Mesothelial cell of epicardium (in vitro differentiated cells): ENCODE results near the gene PAX4. TPM values are rescaled to one million over a fixed set of nuclear protein-coding genes. Genes with fewer than 3 reads are reported as not detected.

Experiments
- DNase-seq, 2 experiments: peaks; one replicate each; pipeline ENCODE4 v3.0.0; 2021; ENCODE audit warnings: low spot score in 2 of 2; ENCODE audit not compliant: unreplicated experiment in 2 of 2
- H3K27ac Mint-ChIP-seq: 2 replicates; pipeline ENCODE4 v1.8.0; 2021; ENCODE audit warnings: mixed read lengths
- H3K27me3 Mint-ChIP-seq: 2 replicates; pipeline ENCODE4 v1.8.0; 2021; ENCODE audit warnings: low read depth, mixed read lengths
- H3K36me3 Mint-ChIP-seq: 2 replicates; pipeline ENCODE4 v1.8.0; 2021; ENCODE audit warnings: mixed read lengths
- H3K4me1 Mint-ChIP-seq: 2 replicates; pipeline ENCODE4 v1.8.0; 2021; ENCODE audit warnings: mixed read lengths
- H3K4me3 Mint-ChIP-seq: 2 replicates; pipeline ENCODE4 v1.8.0; 2021; ENCODE audit warnings: mild to moderate bottlenecking, moderate library complexity, mixed read lengths
- H3K9me3 Mint-ChIP-seq: 2 replicates; pipeline ENCODE4 v1.8.0; 2021; ENCODE audit warnings: mixed read lengths
- total RNA-seq: library from RNA; stranded (reverse); gene quantifications from 3 replicates; pipeline ENCODE4 v1.2.1, GENCODE V29; 2021
- TF ChIP-seq, protein P1 (sequence below): fragments of 200-600 bp; sonication (generic); IDR thresholded peaks from one replicate; pipeline ENCODE4 v1.5.0; 2021; ENCODE audit warnings: antibody characterized with exemption; ENCODE audit not compliant: unreplicated experiment

PAX4 gene
- total RNA-seq, 1 donor from 2014 or later = not detected

DNA sequence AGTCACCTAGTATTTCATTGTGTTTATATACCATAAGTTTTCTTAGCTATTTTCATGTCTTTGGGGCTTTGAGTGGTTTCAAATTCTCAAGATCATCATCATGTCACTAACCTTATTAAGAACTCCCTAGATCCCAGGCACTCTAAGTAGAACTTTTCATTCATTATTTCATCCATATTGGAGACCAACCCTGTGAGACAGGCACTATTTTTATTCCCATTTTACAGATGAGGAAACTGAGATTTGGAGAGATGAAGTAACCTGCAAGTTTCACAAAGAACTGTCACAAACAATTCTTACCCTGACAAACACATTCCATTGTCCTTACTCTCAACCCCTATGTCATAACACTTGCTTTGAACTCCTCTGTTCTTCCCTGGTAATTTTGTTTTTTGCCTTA is 20.3 kb upstream of the PAX4 start:
- Mint-ChIP-seq H3K4me3 (no peak overlapping the region), H3K27ac (no peak overlapping the region), H3K4me1 (peaks cover 10% of the 10 kb centered on the region), H3K36me3 (no peaks in the 10 kb centered on the region), H3K27me3 (no peaks in the 10 kb centered on the region), H3K9me3 (peaks cover 14% of the 10 kb centered on the region)
- TF ChIP-seq, protein P1, sequence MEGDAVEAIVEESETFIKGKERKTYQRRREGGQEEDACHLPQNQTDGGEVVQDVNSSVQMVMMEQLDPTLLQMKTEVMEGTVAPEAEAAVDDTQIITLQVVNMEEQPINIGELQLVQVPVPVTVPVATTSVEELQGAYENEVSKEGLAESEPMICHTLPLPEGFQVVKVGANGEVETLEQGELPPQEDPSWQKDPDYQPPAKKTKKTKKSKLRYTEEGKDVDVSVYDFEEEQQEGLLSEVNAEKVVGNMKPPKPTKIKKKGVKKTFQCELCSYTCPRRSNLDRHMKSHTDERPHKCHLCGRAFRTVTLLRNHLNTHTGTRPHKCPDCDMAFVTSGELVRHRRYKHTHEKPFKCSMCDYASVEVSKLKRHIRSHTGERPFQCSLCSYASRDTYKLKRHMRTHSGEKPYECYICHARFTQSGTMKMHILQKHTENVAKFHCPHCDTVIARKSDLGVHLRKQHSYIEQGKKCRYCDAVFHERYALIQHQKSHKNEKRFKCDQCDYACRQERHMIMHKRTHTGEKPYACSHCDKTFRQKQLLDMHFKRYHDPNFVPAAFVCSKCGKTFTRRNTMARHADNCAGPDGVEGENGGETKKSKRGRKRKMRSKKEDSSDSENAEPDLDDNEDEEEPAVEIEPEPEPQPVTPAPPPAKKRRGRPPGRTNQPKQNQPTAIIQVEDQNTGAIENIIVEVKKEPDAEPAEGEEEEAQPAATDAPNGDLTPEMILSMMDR = no peak
- DNase-seq = no peak

DNA sequence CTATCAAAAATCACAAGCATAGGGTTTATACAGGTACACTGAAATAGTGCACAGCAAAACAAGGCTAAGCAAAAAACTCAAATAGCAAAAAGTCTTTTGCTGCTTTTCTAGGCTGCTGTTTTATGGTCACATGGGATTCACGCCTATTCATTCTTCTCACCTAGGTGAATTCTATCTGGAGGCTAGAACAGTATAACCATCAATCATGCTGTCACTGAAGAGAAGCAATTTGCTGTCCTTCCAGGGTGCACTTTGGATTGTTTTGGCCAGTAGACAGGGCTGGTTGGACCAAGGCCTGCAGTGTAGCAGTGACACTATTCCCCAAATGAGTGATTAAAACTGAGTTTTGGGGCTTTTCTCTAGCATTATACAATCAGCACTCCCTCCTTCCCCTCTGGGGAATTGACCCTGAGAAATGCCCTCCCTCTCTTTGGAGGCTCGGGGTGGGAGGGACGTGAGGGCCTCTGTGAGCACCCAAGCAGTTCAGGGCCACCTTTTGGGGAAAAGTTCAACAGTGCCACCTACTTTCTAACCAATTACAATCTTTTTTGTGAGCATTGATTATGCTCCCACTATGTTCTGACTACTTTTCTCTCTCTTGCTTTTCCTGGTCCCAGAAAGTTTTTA is 17.8 kb upstream of the PAX4 start:
- H3K4me3 Mint-ChIP-seq = no peak overlapping the region
- TF ChIP-seq, protein P1 = no peak
- H3K27me3 Mint-ChIP-seq = no peaks in the 10 kb centered on the region
- H3K36me3 Mint-ChIP-seq = no peaks in the 10 kb centered on the region
- peaks cover 14% of the 10 kb centered on the region for H3K9me3 Mint-ChIP-seq
- no peak for DNase-seq
- no peak overlapping the region for H3K27ac Mint-ChIP-seq
- no peaks in the 10 kb centered on the region for H3K4me1 Mint-ChIP-seq

DNA sequence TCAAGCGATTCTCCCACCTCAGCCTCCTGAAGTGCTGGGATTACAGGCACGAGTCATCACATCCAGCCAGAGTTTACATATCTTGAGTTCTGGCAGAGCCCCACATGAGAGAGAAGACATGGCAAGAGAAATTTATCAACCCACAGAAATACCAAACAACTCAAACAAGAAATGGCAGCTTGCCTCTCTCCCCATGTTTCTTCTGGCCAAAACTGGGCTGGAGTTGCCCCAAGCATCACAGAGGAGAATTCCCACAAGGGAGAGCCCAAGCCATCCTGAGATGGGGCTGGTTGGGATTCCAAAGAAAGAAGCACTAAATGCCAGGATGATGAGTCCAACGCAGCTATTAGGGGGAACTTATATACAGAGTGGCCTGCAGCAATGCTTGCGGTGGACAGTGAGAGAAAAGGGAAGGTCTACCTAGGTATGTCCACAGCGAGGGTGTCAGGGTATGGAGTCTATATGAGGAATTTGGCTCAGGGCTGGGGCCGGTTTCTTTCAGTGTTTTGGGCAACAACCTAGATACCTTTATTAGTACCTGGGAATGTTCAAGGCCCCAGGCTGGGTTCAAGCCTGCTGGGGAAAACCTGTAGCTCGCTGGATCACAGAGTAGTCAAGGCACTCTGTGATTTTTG is 14.5 kb upstream of the PAX4 start:
- DNase-seq = no peak
- H3K36me3 Mint-ChIP-seq = no peaks in the 10 kb centered on the region
- no peaks in the 10 kb centered on the region for H3K27me3 Mint-ChIP-seq
- no peak overlapping the region for H3K27ac Mint-ChIP-seq
- TF ChIP-seq, protein P1 = no peak
- H3K4me3 Mint-ChIP-seq = no peak overlapping the region
- H3K4me1 Mint-ChIP-seq = peaks cover 2% of the 10 kb centered on the region
- H3K9me3 Mint-ChIP-seq = peaks cover 3% of the 10 kb centered on the region

DNA sequence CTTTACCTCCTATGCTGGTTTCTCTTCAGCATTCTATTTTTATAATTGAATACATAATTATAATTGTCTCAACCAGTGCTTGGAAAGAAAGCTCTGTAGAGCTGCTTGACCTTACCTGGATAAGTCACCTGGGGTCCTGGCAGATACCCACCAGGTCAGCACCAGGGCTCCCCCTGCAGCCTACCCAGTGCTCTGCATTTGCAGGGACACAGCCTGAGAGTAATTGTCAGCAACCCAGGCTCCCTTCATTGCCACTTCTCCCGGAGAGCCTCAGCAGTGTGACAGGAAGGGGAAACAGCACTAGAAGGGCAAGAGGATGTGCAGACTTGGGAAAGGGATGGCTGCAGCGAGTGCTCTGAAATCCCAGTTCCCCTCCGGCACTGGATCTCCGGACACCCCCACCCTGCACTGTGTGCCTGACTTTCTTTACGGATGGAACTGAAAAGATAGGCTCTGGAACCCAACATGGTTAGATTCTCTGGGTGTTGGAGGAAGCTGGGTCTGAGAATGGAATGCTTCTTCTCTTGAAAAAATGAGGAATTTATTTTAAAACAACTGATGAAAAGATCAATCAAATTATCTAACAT is 11.4 kb upstream of the PAX4 start:
- Mint-ChIP-seq H3K4me3 (no peak overlapping the region), H3K36me3 (no peaks in the 10 kb centered on the region), H3K27ac (no peak overlapping the region), H3K4me1 (peaks cover 2% of the 10 kb centered on the region), H3K27me3 (peaks cover 10% of the 10 kb centered on the region), H3K9me3 (peaks cover 7% of the 10 kb centered on the region)
- TF ChIP-seq, protein P1 = no peak
- DNase-seq = no peak

DNA sequence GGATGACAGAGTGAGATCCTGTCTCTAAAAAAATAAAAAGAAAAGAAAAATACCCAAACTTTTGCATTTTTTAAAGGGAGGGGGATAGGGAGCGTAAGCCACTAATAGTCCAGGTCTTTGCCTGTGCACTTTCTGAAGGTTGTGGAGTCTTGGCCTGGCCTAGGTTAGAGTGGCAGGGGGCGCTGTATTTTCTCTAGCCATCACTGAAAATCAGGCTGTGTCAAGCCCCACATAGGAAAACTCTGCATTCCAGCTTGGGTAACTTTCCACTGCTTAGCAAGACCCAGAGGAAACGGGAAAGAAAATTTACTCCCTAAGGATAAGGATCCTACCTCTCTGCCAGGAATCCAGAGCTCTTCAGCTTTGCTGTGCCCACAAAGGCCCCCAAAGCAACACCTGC is 10.5 kb upstream of the PAX4 start:
- Mint-ChIP-seq H3K4me3 (no peak overlapping the region), H3K27me3 (peaks cover 17% of the 10 kb centered on the region), H3K27ac (no peak overlapping the region), H3K9me3 (peaks cover 4% of the 10 kb centered on the region), H3K36me3 (no peaks in the 10 kb centered on the region), H3K4me1 (peaks cover 2% of the 10 kb centered on the region)
- TF ChIP-seq, protein P1 = no peak
- no peak for DNase-seq
